Stomach (tissue), 4 donors: ENCODE data around the gene NRG3.

Experiments
- CTCF ChIP-seq, 7 experiments: fragments of 450-650 bp in 4 of 7; fragments of 200-600 bp in 3 of 7; sonication (generic) in 3 of 7; IDR thresholded peaks; one replicate each; pipeline ENCODE4 v1.5.1; 2016 to 2019; ENCODE audit warnings: antibody characterized with exemption in 7 of 7, control low read depth in 2 of 7, mild to moderate bottlenecking in 1 of 7
- EP300 ChIP-seq: sonication (generic); formaldehyde crosslinking; IDR thresholded peaks from one replicate; pipeline ENCODE4 v1.6.1; 2017; ENCODE audit warnings: antibody characterized with exemption

- no peak for TF ChIP-seq CTCF (IDR thresholded peaks at IDR 0.05)
- no peak for TF ChIP-seq EP300
These were observed 517.5 kb downstream of the NRG3 start for GRCh38 chr10:82392533-82392932.
